T-helper 17 cell (primary cell): ENCODE results near the gene UGT2A3. TPM values are rescaled to one million over a fixed set of nuclear protein-coding genes. Genes with fewer than 3 reads are reported as not detected.
"Not testable (repeated sequence)": the region's sequence is repeated elsewhere in the genome, so short reads cannot be mapped to it uniquely, and the experiment has no call there.

Source experiments
- ATAC-seq: fragments of 150-1000 bp; cut with Tn5 transposase; 2 replicates; pipeline ENCODE4 v1.10.0; 2021; ENCODE audit warnings: mild to moderate bottlenecking, moderate library complexity
- DNase-seq, 3 donors: peaks; one replicate each; pipeline versions ENCODE4 v3.0.0 to v3.0.0-alpha.2; 2020 to 2021
- H3K9me3 ChIP-seq: one replicate; pipeline ENCODE4 v1.7.0; 2013; ENCODE audit warnings: low read length, mild to moderate bottlenecking; ENCODE audit not compliant: control insufficient read depth, poor library complexity, severe bottlenecking
- H3K27ac Mint-ChIP-seq: one replicate; pipeline ENCODE4 v1.8.0; 2022; ENCODE audit warnings: mild to moderate bottlenecking, moderate library complexity, mixed read lengths
- H3K27me3 Mint-ChIP-seq: one replicate; pipeline ENCODE4 v1.8.0; 2022; ENCODE audit warnings: mixed read lengths
- H3K36me3 Mint-ChIP-seq: one replicate; pipeline ENCODE4 v1.8.0; 2022; ENCODE audit warnings: low read depth, mixed read lengths
- H3K4me1 Mint-ChIP-seq: one replicate; pipeline ENCODE4 v1.8.0; 2022; ENCODE audit warnings: mild to moderate bottlenecking, mixed read lengths
- H3K4me3 Mint-ChIP-seq: one replicate; pipeline ENCODE4 v1.8.0; 2022; ENCODE audit warnings: mild to moderate bottlenecking, moderate library complexity, mixed read lengths
- total RNA-seq, 4 donors: library from RNA in 2 of 4; stranded (reverse) in 2 of 4; gene quantifications; one replicate each; pipeline ENCODE4 v1.2.3 and lab custom pipeline; 2022 to 2026

Gene UGT2A3
- not detected for total RNA-seq
- 0 reads per million in 2 donors for total RNA-seq (lab: John Stamatoyannopoulos, UW)

DNA sequence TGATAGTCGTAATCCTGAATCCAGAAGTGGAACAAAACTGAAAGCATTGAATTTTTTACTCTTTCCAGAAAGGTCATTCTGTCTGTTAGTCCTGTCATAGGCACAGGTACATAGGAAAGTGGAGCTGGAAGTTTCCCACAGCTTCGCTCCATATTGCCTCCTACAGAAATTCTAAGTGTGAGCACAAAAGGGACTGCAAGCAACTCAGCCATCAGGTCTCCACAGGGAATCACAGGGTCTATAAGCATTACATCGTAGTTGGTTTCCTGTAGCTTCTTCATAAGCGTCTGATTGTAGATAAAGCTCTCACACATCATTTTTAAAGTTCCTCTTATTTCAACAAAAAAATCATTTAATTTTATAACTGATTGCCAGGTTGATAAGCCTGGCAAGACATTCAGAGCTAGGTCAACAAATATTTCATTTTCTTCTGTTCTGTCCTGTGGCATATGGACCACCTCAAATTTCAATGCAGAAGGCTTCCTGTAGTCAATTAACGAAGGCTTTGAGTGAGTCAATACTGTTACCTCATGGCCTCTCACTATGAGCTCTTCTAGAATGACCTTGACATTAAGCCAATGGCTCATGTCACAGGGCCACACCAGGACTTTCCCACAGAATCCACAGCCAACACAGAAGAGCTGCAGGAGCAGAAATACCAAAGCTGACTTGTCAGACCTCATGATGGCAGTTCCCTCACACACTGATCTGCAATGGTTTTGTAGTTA is at the start of gene UGT2A3:
Gene UGT2A3 (minus strand): TSS at position 727 of the 728 bp plus-strand sequence. CDS start 44 bp downstream, at position 683.
- H3K4me1 Mint-ChIP-seq, result no peaks in the 10 kb centered on the region
- H3K36me3 Mint-ChIP-seq, result no peaks in the 10 kb centered on the region

DNA sequence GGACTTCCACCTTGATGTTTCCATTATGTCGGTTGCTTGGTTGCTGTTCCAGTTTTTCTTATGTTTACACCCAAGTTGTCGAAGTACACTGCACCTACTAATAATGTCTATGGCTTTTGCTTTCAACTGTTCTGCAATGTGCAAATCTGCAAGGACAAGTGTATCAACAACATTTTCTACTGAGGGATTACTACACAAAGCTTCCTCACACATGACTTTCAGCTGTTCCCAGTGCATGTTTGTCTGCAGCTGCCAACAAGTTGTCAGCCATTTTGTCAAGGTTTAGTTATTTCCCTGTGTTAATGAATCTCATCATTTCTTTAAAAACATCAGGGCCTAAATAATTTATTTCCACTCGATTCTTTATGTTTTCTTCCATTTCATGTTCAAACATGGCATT is 45.4 kb upstream of the UGT2A3 start:
- no peaks in the 10 kb centered on the region for H3K9me3 ChIP-seq
- Mint-ChIP-seq H3K27me3 (no peaks in the 10 kb centered on the region), H3K27ac (no peak overlapping the region), H3K4me1 (no peaks in the 10 kb centered on the region), H3K36me3 (no peaks in the 10 kb centered on the region), H3K4me3 (no peak overlapping the region)
- DNase-seq (no peak), ATAC-seq (no peak)

More for the DNA sequence above, at the start of gene UGT2A3:
- H3K4me3 Mint-ChIP-seq, result no peak within 1 kb of the TSS
- no peak within 1 kb of the TSS for H3K27ac Mint-ChIP-seq
- DNase-seq (no peak), ATAC-seq (no peak)
- H3K27me3 Mint-ChIP-seq, result no peaks in the 10 kb centered on the region
- H3K9me3 ChIP-seq, result no peaks in the 10 kb centered on the region

- ATAC-seq (no peak), DNase-seq (no peak)
- Mint-ChIP-seq H3K4me1 (no peaks in the 10 kb centered on the region), H3K4me3 (no peak overlapping the region), H3K27me3 (no peaks in the 10 kb centered on the region), H3K27ac (no peak overlapping the region), H3K36me3 (no peaks in the 10 kb centered on the region)
- no peaks in the 10 kb centered on the region for H3K9me3 ChIP-seq
Observed at GRCh38 chr4:68995292-68995691, 43.7 kb upstream of the UGT2A3 start.

GRCh38 chr4:68987007-68987406 is 35.4 kb upstream of the UGT2A3 start:
- Mint-ChIP-seq H3K27ac (no peak overlapping the region), H3K4me3 (no peak overlapping the region), H3K4me1 (no peaks in the 10 kb centered on the region), H3K36me3 (no peaks in the 10 kb centered on the region), H3K27me3 (no peaks in the 10 kb centered on the region)
- H3K9me3 ChIP-seq, result no peaks in the 10 kb centered on the region
- DNase-seq (no peak), ATAC-seq (no peak)

DNA sequence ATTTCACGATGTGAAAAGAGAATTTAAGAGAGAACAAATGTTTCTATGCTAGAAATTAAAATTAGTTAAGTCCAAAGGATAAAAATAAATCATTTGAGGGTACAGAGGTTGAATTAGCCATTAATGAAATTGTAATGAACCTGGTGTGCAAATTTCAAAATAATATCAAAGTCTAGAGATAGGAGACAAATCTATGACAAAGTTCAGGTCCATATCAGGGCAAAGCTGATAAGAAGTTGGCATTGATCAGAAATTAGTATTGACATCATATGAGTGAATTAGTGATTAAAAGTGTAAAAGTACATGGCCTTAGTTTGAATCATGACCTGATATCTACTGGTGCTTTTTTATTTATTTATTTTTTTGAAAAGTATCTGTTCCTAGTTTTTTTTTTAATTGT is 33.8 kb upstream of the UGT2A3 start:
- DNase-seq (no peak), ATAC-seq (no peak)
- Mint-ChIP-seq H3K27ac (no peak overlapping the region), H3K36me3 (no peaks in the 10 kb centered on the region), H3K4me1 (no peaks in the 10 kb centered on the region), H3K4me3 (no peak overlapping the region), H3K27me3 (no peaks in the 10 kb centered on the region)
- no peaks in the 10 kb centered on the region for H3K9me3 ChIP-seq

- H3K9me3 ChIP-seq, result no peaks in the 10 kb centered on the region
- Mint-ChIP-seq H3K4me3 (no peak overlapping the region), H3K27ac (no peak overlapping the region), H3K27me3 (no peaks in the 10 kb centered on the region), H3K36me3 (no peaks in the 10 kb centered on the region), H3K4me1 (no peaks in the 10 kb centered on the region)
- ATAC-seq, result no peak
- DNase-seq, result no peak
Observed at GRCh38 chr4:68984947-68985346, 33.3 kb upstream of the UGT2A3 start.

DNA sequence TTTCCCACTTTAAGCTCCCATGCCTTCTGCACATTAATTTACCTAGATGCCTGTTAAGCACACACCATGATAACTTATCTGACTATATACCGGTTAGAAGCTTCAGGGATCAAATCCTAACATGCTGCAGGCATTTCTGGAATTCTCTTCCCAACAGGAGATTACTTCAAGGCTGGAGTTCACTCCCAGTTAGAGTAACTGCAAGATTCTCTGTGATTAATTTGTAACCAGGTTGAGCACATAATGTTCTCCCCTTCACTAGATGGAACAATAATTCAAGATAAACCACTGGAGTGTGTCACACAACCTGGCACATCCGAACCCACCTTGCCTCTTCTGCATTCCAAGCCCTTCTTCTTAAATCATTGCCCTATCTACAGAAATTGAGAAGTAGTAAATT is 11.8 kb upstream of the UGT2A3 start:
- ATAC-seq (no peak), DNase-seq (no peak)
- H3K9me3 ChIP-seq, result no peaks in the 10 kb centered on the region
- Mint-ChIP-seq H3K4me3 (no peak overlapping the region), H3K4me1 (no peaks in the 10 kb centered on the region), H3K27me3 (no peaks in the 10 kb centered on the region), H3K36me3 (no peaks in the 10 kb centered on the region), H3K27ac (no peak overlapping the region)

DNA sequence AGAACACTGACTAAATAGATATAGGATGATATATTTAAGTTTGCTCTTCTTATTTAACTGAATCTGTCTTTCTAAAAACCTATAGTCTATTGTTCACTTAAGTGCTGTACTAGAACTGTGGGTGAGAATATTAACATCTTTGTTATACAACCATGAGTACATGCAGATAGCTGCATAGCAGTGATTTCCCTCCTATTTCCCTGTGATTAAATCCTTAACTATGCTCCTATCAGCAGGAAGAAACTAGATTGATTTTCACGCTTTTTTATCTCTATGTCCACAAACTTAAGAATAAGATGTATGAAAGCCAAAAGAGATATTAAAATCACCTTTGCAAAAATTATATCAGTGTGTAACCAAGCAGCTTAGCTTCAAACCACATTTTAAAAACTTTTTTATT is 11.3 kb upstream of the UGT2A3 start:
- ATAC-seq (no peak), DNase-seq (no peak)
- Mint-ChIP-seq H3K4me3 (no peak overlapping the region), H3K27me3 (no peaks in the 10 kb centered on the region), H3K36me3 (no peaks in the 10 kb centered on the region), H3K27ac (no peak overlapping the region), H3K4me1 (no peaks in the 10 kb centered on the region)
- H3K9me3 ChIP-seq, result no peaks in the 10 kb centered on the region

- Mint-ChIP-seq H3K27ac (no peak overlapping the region), H3K36me3 (no peaks in the 10 kb centered on the region), H3K4me1 (no peaks in the 10 kb centered on the region), H3K27me3 (no peaks in the 10 kb centered on the region), H3K4me3 (no peak overlapping the region)
- no peak for ATAC-seq
- no peak for DNase-seq
- no peaks in the 10 kb centered on the region for H3K9me3 ChIP-seq
Observed at GRCh38 chr4:68960294-68961163, 8.9 kb upstream of the UGT2A3 start.

- not testable (repeated sequence) for H3K36me3 Mint-ChIP-seq, H3K27me3 Mint-ChIP-seq, ATAC-seq, H3K4me1 Mint-ChIP-seq, DNase-seq, H3K4me3 Mint-ChIP-seq, H3K9me3 ChIP-seq, H3K27ac Mint-ChIP-seq
Observed at GRCh38 chr4:68959085-68959484, 7.5 kb upstream of the UGT2A3 start.

DNA sequence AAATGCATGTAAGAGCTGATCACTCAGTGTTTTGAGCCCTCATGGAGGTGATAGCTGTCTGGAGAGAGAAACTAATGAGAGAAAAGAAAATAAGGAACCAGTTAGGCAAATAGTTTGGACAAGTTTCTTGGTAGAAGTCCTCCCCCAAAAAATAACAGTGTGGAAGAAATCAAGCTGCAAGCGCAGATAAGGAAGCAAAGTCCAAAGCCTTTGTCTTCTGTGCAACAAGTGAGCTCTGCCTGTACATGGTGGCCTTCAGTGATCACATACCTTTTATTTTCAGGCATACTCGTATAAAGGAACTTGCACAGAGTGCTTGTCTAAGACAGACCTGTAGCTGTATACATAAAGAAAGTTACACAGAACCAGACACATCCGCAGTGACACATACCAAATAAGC is 2.5 kb upstream of the UGT2A3 start:
- DNase-seq, result no peak
- H3K27me3 Mint-ChIP-seq, result no peaks in the 10 kb centered on the region
- no peak overlapping the region for H3K4me3 Mint-ChIP-seq
- H3K9me3 ChIP-seq, result no peaks in the 10 kb centered on the region
- no peaks in the 10 kb centered on the region for H3K36me3 Mint-ChIP-seq
- no peak for ATAC-seq
- no peak overlapping the region for H3K27ac Mint-ChIP-seq
- no peaks in the 10 kb centered on the region for H3K4me1 Mint-ChIP-seq

GRCh38 chr4:68953056-68953596 is 1.5 kb upstream of the UGT2A3 start:
- no peaks in the 10 kb centered on the region for H3K9me3 ChIP-seq
- Mint-ChIP-seq H3K27me3 (no peaks in the 10 kb centered on the region), H3K4me1 (no peaks in the 10 kb centered on the region), H3K27ac (no peak overlapping the region), H3K36me3 (no peaks in the 10 kb centered on the region), H3K4me3 (no peak overlapping the region)
- DNase-seq (no peak), ATAC-seq (no peak)

DNA sequence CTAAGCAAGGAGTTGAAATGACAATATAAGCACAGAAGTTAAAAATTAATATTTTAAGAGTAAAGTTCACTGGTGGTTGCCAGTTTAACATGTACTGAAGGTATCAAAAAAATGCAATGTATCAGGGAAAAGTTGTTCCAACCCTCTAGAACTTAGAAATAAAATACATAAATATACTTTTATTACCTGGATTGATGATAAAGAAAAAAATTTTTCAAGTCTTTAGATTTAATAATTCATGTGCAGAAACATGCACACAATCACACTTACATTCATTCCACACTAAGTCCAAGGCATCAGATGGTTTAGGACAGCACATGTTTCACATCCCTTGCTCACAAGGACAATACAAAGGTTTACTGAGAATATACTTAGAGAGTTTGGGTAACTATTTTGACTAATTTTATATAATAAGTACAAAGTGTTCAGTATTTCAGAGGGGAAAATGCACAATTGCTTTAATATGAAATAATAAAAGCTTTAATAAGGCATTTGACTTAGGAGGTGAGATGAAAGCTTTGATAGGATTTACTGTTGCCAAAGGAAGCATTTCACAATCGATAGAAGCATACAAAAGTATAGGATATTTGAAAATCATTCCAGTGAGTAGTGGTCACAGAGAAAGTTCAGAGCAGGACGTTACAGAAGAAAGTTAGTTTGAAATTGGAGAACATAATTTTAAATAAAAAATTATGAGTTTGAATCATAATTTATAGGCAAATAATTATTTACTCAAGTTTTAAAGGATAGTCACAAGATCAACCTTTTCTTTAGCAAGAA is 392 bp upstream of the UGT2A3 start:
- ATAC-seq (no peak), DNase-seq (no peak)
- Mint-ChIP-seq H3K4me3 (no peak overlapping the region), H3K27me3 (no peaks in the 10 kb centered on the region), H3K4me1 (no peaks in the 10 kb centered on the region), H3K27ac (no peak overlapping the region), H3K36me3 (no peaks in the 10 kb centered on the region)
- no peaks in the 10 kb centered on the region for H3K9me3 ChIP-seq
